NT2/D1 (cell line): ENCODE data around the gene ID2.

Experiments
- DNase-seq: peaks from one replicate; pipeline ENCODE4 v3.0.0-alpha.2; 2011; ENCODE audit warnings: low read depth, low spot score
- H3K27me3 ChIP-seq: 2 replicates; pipeline ENCODE4 v1.6.0; 2011; ENCODE audit warnings: mild to moderate bottlenecking; ENCODE audit not compliant: insufficient read length, insufficient read depth
- H3K36me3 ChIP-seq: 2 replicates; pipeline ENCODE4 v1.6.1; 2011; ENCODE audit warnings: mild to moderate bottlenecking, low read length, mixed read lengths; ENCODE audit not compliant: insufficient read depth, insufficient read length
- H3K4me1 ChIP-seq: 2 replicates; pipeline ENCODE4 v1.5.1; 2011; ENCODE audit not compliant: insufficient read depth, insufficient read length
- H3K4me3 ChIP-seq: 2 replicates; pipeline ENCODE4 v1.5.1; 2011; ENCODE audit warnings: low read depth; ENCODE audit not compliant: insufficient read length
- H3K9ac ChIP-seq: 2 replicates; pipeline ENCODE4 v1.6.0; 2011; ENCODE audit warnings: low read depth; ENCODE audit not compliant: insufficient read length
- H3K9me3 ChIP-seq: 2 replicates; pipeline ENCODE4 v1.5.1; 2011; ENCODE audit warnings: mild to moderate bottlenecking, low read length; ENCODE audit not compliant: insufficient read depth
- SUZ12 ChIP-seq: IDR thresholded peaks from 2 replicates; pipeline ENCODE4 v1.6.1; 2011; ENCODE audit not compliant: insufficient read length, insufficient read depth; ENCODE audit errors: extremely low read depth
- YY1 ChIP-seq: IDR thresholded peaks from 2 replicates; pipeline ENCODE4 v1.6.1; 2011; ENCODE audit not compliant: insufficient read length, insufficient read depth
- ZNF274 ChIP-seq: IDR thresholded peaks from 2 replicates; pipeline ENCODE4 v1.6.1; 2011; ENCODE audit warnings: mild to moderate bottlenecking, low read depth, low read length

ID2 gene

GRCh38 chr2:8676921-8677645, 4.8 kb upstream of the ID2 start:
- H3K9ac ChIP-seq: peak overlapping the region; percentile 66
- peaks cover 49% of the 10 kb centered on the region for H3K9me3 ChIP-seq
- H3K4me3 ChIP-seq: peak overlapping the region; percentile 19
- H3K36me3 ChIP-seq: peaks cover under 1% of the 10 kb centered on the region
- H3K4me1 ChIP-seq: peaks cover 6% of the 10 kb centered on the region
- DNase-seq: no peak
- no peaks in the 10 kb centered on the region for H3K27me3 ChIP-seq
- no peak for TF ChIP-seq ZNF274
- TF ChIP-seq YY1: no peak
- no peak for TF ChIP-seq SUZ12

- H3K27me3 ChIP-seq: no peaks in the 10 kb centered on the region
Observed at GRCh38 chr2:8677646-8678592, 3.9 kb upstream of the ID2 start.

GRCh38 chr2:8678731-8679566, 2.9 kb upstream of the ID2 start:
- Histone ChIP-seq H3K9ac (peak overlapping the region; percentile 80), H3K4me1 (peaks cover 6% of the 10 kb centered on the region), H3K36me3 (peaks cover 15% of the 10 kb centered on the region), H3K4me3 (peak overlapping the region; percentile 65), H3K9me3 (peaks cover 41% of the 10 kb centered on the region), H3K27me3 (no peaks in the 10 kb centered on the region)
- TF ChIP-seq YY1: no peak
- TF ChIP-seq SUZ12: no peak
- no peak for TF ChIP-seq ZNF274
- DNase-seq: peak; percentile 91

More at GRCh38 chr2:8677646-8678592, 3.9 kb upstream of the ID2 start:
- peaks cover 49% of the 10 kb centered on the region for H3K9me3 ChIP-seq
- peaks cover 8% of the 10 kb centered on the region for H3K36me3 ChIP-seq
- TF ChIP-seq ZNF274 (no peak), SUZ12 (no peak)
- peak; percentile 87 for DNase-seq
- peak overlapping the region; percentile 19 for H3K4me3 ChIP-seq
- peaks cover 6% of the 10 kb centered on the region for H3K4me1 ChIP-seq
- H3K9ac ChIP-seq: peak overlapping the region; percentile 66

GRCh38 chr2:8679567-8679826, 2.4 kb upstream of the ID2 start:
- no peaks in the 10 kb centered on the region for H3K27me3 ChIP-seq
- H3K4me3 ChIP-seq: peak overlapping the region; percentile 65
- H3K4me1 ChIP-seq: peaks cover 6% of the 10 kb centered on the region
- H3K9ac ChIP-seq: peak overlapping the region; percentile 80
- peaks cover 35% of the 10 kb centered on the region; the same call in 1 of the 2 replicates for H3K9me3 ChIP-seq
- peaks cover 16% of the 10 kb centered on the region for H3K36me3 ChIP-seq
- TF ChIP-seq ZNF274 (no peak), YY1 (no peak), SUZ12 (no peak)
- no peak for DNase-seq

GRCh38 chr2:8679827-8680731, 1.8 kb upstream of the ID2 start:
- TF ChIP-seq YY1: no peak
- DNase-seq: no peak
- Histone ChIP-seq H3K36me3 (peaks cover 18% of the 10 kb centered on the region), H3K9me3 (peaks cover 30% of the 10 kb centered on the region; the same call in 1 of the 2 replicates), H3K27me3 (no peaks in the 10 kb centered on the region), H3K9ac (peak overlapping the region; percentile 80), H3K4me3 (peak overlapping the region; percentile 65), H3K4me1 (peaks cover 6% of the 10 kb centered on the region)

- Histone ChIP-seq H3K27me3 (no peaks in the 10 kb centered on the region), H3K9ac (peak overlapping the region; percentile 61)
- peak; percentile 46 for DNase-seq
Observed at GRCh38 chr2:8680822-8681760, 765 bp upstream of the ID2 start.

More at GRCh38 chr2:8680822-8681760, 765 bp upstream of the ID2 start:
- peaks cover 18% of the 10 kb centered on the region for H3K36me3 ChIP-seq
- no peak for TF ChIP-seq SUZ12
- TF ChIP-seq YY1: no peak
- TF ChIP-seq ZNF274: no peak
- H3K9me3 ChIP-seq: peaks cover 20% of the 10 kb centered on the region; the same call in 1 of the 2 replicates
- H3K4me1 ChIP-seq: peaks cover 6% of the 10 kb centered on the region
- H3K4me3 ChIP-seq: peak overlapping the region; percentile 9
